ENCODE measurements around the gene DDN.
A peak's percentile ranks its signal among the peaks of the same experiment; 100 is the strongest.

Gene DDN

GRCh38 chr12:48999371-49000131 lies at the start of gene DDN:
Gene DDN (minus strand): TSS chr12:48999375. CDS start chr12:48999287, 88 bp downstream.
- DNase-seq (ENCODE audit: low spot score): no peak

- DNase-seq (ENCODE audit: low spot score): no peak
Observed at GRCh38 chr12:49048953-49049352, 49.8 kb upstream of the DDN start.

- DNase-seq (ENCODE audit: low spot score): no peak
Observed at GRCh38 chr12:49046129-49046895, 47.1 kb upstream of the DDN start.

GRCh38 chr12:49044660-49045059 lies 45.5 kb upstream of the DDN start:
- DNase-seq (ENCODE audit: low spot score): no peak

GRCh38 chr12:49043856-49044258 lies 44.7 kb upstream of the DDN start:
- no peak for DNase-seq (ENCODE audit: low spot score)

GRCh38 chr12:49043241-49043640 lies 44.1 kb upstream of the DDN start:
- DNase-seq (ENCODE audit: low spot score): no peak

GRCh38 chr12:49041881-49042484 lies 42.8 kb upstream of the DDN start:
- DNase-seq (ENCODE audit: low spot score): no peak

GRCh38 chr12:49041036-49041880 lies 42.1 kb upstream of the DDN start:
- DNase-seq (ENCODE audit: low spot score): no peak

- no peak for DNase-seq (ENCODE audit: low spot score)
Observed at GRCh38 chr12:49040364-49040855, 41.2 kb upstream of the DDN start.

- DNase-seq (ENCODE audit: low spot score): no peak
Observed at GRCh38 chr12:49039421-49040363, 40.5 kb upstream of the DDN start.

- no peak for DNase-seq (ENCODE audit: low spot score)
Observed at GRCh38 chr12:49038291-49038955, 39.2 kb upstream of the DDN start.

GRCh38 chr12:49037947-49038237 lies 38.7 kb upstream of the DDN start:
- no peak for DNase-seq (ENCODE audit: low spot score)

GRCh38 chr12:49037111-49037946 lies 38.2 kb upstream of the DDN start:
- no peak for DNase-seq (ENCODE audit: low spot score)

GRCh38 chr12:49036029-49036428 lies 36.9 kb upstream of the DDN start:
- no peak for DNase-seq (ENCODE audit: low spot score)

GRCh38 chr12:49034286-49034622 lies 35.1 kb upstream of the DDN start:
- no peak for DNase-seq (ENCODE audit: low spot score)

- DNase-seq (ENCODE audit: low spot score): peak; percentile 22
Observed at GRCh38 chr12:49033611-49034285, 34.6 kb upstream of the DDN start.

GRCh38 chr12:49032679-49033447 lies 33.7 kb upstream of the DDN start:
- DNase-seq (ENCODE audit: low spot score): no peak

- DNase-seq (ENCODE audit: low spot score): no peak
Observed at GRCh38 chr12:49032276-49032675, 33.1 kb upstream of the DDN start.
